Hindlimb muscle (tissue), 1 donor: ENCODE measurements around the gene PFN3. TPM values are rescaled to one million over a fixed set of nuclear protein-coding genes. Genes with fewer than 3 reads are reported as not detected.

Experiments used
- DNase-seq: peaks from one replicate; pipeline ENCODE4 v3.0.0-alpha.2; 2013
- polyA plus RNA-seq: library from polyadenylated mRNA; unstranded; fragments of 120-200 nt; gene quantifications from one replicate; pipeline ENCODE4 v1.2.1, GENCODE V29; 2013; ENCODE audit not compliant: insufficient read length

The PFN3 gene
- polyA plus RNA-seq, 1 donor: not detected

DNA sequence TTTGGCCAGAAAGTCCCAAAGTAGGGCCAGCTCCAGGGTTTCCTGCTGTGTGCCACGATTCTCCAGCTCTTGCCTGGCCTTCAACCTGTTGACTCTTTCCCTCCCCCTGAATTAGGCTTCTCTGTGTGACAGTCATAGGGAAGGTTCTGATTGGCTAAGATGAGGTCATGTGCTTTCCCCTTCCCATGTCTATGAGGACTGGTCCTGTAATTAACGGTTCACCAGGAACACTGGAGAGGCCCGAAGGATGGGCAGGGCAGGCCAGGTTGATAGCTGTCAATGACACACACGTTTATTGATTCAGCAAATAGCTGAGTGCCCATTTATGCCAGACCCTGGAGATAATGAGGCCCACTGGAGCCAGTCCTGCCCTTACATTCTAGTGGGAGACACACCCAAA is 37.2 kb upstream of the PFN3 start:
- DNase-seq: no peak

DNA sequence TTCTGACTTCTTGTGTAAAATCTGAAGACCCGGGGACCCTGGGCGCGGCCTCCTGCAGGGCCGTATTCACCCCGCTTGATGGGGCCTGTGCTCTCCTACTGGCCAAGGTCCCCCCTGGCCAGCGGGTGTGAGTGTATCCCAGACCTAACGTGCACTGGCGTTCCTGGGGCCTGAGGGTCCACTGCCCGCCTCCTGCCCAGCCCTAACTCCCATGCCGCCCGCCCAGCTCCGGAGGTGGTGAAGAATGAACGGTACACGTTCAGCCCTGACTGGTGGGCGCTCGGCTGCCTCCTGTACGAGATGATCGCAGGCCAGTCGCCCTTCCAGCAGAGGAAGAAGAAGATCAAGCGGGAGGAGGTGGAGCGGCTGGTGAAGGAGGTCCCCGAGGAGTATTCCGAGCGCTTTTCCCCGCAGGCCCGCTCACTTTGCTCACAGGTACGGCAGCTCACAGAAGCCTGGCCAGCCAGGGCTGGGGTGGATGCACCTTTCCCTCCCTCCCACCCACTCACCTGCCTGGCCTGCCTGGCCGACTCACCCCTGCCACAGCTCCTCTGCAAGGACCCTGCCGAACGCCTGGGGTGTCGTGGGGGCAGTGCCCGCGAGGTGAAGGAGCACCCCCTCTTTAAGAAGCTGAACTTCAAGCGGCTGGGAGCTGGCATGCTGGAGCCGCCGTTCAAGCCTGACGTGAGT is 35.5 kb upstream of the PFN3 start:
- DNase-seq: no peak

DNA sequence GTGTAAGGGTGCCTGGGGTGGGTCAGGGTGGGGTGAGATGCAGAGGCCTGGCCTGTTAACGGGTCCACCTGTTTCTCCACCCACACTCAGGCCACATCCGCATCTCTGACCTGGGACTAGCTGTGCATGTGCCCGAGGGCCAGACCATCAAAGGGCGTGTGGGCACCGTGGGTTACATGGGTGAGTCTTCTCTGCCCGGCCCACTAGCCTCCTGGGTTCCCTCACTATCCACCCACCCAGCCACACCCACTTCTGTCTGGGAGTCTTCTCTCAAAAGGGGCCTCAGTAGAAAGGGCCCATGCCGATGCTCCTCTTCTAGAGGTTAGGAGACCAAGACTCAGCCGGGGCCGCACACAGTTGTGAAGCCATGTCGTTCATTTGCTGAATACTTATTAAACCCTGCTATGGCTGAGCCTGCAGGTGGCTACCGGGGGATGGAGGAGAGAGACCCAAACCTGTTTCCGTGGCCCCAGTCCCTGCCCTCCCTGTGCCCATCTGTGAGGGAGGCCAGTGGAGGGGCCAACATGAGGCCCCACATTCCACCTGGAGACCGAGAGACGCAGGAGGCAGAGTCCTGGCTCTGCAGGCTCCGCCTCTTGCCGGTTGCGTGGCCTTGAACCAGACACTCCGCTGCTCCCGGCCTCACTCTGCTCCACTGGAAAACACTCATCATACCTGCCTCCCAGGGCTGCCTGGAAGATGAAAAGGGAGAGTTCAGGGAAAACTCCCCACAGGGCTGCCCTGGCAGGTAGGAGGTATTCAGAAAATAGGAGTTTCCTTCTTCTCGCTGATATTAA is 34.7 kb upstream of the PFN3 start:
- no peak for DNase-seq

DNA sequence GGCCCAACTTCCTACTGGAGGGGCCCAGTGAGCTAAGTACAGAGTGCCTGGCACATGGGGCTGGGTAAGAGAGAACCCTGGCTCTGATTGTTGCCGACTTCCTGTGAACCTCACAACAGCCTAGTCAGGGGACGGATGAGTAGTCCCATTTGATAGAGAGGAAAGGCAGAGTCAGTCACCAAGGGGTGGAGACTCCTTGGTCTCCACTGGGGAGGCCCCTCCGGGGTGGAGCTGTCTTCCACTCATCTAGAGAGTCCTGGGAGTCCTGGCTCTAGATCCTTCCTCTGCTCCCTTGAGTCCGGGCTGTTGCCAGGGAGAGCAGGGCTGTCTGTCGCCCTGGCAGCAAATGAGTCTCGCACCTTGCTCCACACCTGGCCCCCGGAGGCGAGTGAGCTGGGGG is 34.0 kb upstream of the PFN3 start:
- DNase-seq: no peak

DNA sequence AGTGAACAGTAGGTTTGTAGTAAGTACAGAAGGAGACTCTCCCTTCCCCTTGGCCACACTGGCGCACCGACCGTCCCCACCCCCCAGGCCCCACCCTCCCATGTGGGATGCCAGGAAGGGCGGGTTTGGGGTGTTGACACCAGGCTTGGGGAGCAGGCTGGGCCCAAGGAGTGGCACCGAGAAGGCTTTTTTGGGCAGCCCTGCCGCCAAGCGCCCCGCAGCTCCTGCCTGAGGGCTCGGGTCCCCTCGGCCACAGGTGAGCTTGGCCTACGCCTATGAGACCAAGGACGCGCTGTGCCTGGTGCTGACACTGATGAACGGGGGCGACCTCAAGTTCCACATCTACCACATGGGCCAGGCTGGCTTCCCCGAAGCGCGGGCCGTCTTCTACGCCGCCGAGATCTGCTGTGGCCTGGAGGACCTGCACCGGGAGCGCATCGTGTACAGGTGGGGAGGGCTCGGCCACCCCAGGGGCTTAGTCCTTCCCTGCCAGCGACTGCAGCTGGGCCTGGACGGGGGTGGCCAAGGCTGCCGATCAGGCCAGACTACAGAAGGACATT is 33.3 kb upstream of the PFN3 start:
- no peak for DNase-seq

DNA sequence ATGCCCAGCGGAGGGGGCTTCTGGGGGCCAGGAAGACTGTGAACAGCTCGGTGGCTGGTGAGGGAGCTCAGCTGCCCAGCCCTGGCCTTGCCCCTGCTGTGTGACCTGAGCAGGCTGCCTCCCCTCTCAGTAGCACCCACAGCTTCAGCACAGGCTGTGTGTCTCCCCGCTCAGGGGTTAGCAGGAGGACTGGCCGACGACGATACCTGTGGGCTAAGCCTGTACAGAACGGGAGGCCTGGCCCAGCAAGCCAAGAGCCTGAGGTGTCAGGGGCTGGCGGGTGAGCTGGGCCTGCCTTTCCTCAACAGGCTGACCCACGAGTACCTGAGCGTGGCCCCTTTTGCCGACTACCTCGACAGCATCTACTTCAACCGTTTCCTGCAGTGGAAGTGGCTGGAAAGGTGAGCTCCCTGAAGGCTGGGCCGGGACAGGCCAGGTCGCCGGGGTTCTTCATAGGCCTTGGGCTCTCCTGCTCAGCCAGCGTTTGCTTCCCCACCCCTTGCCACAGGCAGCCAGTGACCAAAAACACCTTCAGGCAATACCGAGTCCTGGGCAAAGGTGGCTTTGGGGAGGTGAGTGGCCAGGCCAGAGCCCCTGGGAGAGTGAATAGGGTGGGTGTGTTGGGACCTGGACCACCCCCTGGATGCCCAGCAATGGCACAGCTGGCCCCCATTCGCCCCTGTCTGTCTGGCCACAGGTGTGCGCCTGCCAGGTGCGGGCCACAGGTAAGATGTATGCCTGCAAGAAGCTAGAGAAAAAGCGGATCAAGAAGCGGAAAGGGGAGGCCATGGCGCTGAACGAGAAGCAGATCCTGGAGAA is 32.6 kb upstream of the PFN3 start:
- DNase-seq: no peak

DNA sequence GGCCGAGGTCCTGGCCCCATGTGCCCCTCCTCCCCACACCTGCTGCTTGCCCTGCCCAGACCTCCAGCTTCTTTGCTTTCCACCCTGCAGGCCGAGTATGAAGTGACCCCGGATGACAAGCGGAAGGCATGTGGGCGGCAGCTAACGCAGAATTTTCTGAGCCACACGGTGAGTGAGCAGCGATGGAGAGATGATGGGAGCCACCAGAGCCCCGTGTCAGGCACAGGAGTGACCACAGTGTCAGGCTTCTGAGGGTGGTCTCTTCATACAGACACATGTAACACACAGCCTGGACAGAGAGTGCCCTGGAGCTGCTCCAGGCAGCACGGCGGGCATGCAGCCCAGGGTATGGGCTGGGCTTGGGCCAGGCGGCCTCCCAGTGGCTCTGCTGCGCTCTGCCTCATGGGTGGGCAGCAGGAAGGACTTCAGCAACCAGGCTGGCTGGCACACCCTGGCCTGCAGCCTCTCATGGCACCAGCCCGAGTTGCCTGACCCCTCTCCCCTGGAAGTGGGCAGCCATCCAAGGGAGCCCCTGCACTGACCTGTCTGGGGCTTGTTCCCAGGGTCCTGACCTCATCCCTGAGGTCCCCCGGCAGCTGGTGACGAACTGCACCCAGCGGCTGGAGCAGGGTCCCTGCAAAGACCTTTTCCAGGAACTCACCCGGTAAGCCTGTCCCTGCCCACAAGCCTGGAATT is 31.8 kb upstream of the PFN3 start:
- DNase-seq: no peak

DNA sequence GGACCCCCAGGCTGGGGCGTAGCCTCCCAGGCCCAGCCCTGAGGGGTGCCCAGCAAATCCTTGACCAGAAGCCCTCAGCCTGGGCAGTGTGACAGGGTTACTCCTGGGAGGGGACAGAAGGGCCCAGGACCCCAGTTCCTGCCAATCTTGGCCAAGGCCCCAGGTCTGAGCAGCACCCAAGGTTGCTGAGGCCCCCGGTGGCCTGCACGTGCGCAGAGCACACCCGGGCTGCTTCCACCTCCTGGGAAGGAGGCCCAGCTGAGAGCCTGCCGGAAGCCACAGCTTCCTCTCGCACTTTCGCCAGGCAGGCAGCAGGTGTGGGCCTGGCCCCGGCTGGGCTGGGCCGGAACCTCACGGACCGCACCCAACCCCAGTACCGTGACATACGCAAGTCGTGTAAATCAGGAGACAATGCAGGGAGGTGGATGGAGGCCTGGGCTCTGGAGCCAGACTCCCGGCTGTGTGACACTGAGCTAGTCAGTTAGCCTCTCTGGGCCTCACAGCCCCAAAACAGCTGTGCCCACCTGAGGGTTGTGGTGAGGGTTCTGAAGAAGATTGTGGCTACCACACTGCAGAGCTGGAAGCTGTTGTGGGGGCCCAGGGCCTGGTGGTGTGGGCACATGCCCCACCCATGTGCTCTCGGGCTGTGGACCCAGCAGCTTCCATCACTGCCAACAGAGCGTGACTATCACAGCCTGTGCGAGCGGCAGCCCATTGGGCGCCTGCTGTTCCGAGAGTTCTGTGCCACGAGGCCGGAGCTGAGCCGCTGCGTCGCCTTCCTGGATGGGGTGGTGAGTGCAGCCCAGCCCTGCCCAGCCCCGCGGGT is 31.1 kb upstream of the PFN3 start:
- no peak for DNase-seq

DNA sequence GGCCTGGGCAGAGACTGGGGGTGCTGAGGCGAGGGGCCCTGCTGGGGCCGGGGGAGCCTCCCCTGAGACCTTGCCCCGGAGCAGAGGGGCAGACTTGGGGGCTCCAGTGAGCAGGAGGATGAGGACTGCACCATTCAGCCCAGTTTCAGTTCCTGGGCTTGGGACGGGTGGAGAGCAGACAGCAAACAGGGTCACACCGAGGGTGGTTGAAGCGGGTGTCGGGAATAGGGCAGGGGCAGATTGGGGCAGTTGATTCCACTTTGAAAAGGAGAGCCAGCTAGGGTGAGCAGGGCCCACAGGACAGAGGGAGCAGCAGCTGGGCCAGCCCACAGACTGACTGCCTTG is 30.5 kb upstream of the PFN3 start:
- no peak for DNase-seq

DNA sequence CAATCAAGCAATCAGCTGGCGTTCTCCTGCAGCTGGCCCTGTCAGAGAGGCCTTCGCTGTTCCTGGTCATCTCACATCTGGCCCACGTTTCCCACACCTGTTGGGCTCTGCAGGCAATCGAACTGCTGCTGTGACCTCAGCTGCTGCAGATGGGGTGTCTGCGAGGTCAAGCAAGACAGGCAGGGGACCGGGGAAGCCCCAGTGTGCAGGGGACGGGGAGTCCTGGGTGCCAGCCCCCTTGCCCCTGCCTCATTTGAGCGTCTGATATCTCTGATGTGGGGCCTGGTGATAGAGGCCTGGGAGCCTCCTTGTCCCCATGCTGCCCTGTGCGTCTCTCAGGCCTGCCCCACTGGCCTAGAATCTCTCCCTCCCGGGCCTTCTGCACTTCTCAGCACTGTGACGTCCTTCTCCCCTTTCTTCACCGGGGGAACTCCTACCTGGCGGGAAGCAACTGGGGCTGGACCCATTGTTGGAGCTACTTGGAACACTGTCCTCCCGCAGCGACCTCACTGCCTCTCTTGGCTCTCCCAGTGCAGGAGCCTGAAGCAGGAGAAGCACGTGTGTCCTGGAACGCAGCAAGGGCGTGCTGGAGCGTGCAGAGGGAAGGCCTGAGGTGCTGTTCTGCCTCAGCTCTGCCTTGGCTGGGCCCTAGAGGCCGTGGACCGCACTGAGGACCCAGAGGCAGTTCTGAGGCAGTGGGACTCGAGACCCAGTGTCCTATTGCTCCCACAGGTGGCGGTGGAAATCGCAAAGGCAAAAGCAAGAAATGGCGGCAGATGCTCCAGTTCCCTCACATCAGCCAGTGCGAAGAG is 29.9 kb upstream of the PFN3 start:
- no peak for DNase-seq

DNA sequence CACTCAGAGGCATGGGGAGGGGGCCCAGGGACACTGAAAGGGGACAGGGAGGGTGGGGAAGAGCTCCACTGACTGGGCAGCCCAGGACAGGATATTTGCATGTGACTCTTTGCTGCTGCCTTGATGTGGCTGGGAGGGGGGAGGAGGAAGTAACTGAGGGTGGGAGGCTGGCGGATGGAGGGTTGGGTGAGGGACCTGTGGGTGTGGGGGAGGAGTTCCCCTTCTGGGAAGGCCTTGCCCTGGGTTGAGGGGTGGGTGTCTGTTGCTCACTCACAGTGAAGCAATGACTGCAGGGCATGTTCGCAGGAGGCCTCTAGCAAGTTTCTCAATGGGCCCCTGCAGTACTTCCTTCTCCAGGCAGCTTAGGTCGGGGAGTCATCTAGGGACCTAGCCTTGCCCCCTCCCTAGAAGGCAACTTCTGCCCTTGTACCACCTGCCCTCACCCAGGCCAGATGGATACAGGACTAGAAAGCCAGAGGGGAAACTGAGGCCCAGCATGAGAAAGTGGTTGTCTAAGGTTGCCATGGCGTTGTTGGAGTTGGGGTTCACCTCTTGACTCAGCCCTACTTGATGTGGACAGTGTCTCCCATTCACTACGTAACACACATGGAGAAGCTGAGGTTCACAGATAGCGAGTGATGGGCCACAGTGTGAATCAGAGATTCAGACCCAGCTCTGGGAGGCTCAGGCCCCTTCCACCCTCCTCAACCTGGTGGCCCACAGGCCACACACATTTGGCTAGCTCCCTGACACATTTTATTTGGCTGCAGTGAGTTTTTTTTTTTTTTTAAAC is 29.0 kb upstream of the PFN3 start:
- DNase-seq: no peak

DNA sequence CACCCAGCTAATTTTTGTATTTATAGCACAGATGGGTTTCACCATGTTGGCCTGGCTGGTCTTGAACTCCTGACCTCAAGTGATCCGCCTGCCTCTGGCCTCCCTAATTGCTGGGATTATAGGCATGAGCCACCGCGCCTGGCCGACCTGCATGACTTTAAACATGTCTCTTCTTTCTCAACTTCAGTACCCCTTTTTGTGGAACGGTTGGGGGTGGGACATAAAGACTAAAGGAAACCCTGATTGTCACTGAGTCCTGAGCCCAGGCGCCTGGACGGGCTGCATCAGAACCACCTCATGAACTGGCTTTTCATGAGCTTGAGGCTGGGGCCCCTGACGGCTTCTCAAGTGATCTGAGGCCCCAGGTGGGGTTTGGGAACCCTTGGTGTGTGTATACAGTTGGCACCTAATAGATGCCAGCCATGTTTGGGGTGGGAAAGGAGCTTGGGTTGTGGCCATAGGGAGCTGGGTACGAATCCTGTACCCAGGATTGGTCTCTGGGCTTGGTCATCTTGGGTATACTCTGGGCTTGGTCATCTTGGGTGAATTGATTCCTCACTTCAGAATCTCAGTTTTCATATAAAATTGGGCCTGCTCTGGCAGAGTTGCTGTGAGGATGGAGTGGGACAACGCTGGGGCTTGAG is 28.2 kb upstream of the PFN3 start:
- DNase-seq: no peak

DNA sequence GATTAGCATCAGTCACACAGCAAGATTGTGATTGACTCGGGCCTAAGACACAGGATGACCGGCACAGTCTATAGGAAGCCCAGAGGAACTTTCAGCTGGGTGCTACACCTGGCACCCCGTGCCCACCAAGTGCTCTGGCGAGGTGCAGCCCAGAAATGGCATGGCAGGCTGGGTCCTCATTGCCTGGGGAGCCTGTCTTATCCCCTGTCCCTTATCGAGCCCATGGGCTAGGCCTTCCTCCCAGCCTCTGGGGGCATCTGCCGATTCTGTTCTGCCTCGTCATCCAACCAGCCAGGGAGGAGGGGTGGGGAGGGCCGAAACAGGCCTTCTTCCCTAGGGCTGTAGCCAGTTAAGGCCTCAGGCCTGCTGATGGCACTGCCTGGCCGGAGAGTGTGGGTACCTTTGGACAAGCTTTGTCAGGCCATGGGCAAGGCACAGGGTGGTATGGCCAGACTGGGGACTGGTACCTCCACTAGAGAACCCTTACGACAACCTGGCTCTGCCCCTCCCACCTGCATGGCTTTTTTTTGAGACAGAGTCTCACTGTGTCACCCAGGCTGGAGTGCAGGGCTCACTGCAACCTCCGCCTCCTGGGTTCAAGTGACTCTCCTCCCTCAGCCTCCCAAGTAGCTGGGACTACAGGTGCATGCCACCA is 27.6 kb upstream of the PFN3 start:
- DNase-seq: no peak

DNA sequence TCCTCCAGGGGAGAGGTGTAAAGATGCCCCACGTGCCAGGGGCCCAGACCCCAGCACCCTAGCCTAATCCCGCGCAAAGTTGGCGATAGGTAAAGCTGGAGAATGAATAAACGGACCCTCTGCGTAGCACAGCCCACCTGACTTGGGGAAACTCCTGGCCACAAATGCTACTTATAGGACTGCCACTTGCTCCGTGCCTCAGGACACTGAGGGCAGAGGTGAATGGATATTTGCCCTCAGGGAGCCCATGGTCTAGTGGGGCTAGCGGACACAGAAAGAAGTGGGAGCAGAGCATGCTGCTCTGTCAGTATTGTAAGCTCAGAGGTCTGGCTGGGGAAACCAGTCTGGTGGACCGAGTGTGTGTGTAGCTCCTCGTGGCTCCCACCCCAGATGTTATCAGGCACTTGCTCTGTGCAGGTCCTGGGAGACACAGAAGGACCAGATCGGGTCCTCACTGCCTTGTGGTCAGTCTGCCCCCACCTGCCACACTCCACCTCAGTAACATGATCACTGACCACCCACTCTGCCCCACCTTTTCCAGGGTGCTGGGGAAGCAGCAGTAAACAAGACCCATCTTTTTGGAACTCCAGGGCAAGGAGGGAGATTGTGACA is 26.9 kb upstream of the PFN3 start:
- DNase-seq: no peak

DNA sequence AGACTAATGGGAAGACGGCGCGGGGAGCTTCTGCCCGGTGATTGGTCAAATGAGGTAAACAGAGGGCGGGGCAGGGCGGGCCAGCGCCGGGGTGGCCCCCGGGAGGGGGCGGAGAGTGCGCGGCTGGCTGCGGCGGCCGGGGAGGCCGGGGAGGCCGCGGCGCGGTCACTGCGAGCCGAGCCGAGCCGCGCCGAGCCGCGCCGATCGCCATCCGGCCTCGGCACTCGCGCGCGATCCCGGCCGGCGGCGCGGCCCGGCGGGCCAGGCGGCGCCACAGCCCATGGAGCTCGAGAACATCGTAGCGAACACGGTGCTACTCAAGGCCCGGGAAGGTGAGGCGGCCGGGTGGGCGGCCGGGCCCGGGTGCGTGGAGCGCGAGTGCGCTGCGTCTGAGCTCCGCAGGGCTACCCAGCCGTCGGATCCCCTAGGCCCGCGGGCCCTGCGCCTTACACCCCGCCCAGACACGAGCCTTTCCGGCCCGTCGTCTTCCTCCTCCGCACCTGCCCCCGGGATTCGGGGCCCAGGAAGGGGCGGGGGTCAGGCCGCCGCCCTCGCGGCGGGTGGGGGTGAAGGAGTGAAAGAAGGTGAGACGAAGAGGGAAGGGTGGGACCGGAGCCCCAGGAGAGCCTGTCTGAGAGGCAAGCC is 26.2 kb upstream of the PFN3 start, which contains the start of gene GRK6:
TSS of gene GRK6 (plus strand) at position 111 of the 645 bp plus-strand sequence. CDS start at position 281, 170 bp downstream.
- DNase-seq: peak; percentile 58

DNA sequence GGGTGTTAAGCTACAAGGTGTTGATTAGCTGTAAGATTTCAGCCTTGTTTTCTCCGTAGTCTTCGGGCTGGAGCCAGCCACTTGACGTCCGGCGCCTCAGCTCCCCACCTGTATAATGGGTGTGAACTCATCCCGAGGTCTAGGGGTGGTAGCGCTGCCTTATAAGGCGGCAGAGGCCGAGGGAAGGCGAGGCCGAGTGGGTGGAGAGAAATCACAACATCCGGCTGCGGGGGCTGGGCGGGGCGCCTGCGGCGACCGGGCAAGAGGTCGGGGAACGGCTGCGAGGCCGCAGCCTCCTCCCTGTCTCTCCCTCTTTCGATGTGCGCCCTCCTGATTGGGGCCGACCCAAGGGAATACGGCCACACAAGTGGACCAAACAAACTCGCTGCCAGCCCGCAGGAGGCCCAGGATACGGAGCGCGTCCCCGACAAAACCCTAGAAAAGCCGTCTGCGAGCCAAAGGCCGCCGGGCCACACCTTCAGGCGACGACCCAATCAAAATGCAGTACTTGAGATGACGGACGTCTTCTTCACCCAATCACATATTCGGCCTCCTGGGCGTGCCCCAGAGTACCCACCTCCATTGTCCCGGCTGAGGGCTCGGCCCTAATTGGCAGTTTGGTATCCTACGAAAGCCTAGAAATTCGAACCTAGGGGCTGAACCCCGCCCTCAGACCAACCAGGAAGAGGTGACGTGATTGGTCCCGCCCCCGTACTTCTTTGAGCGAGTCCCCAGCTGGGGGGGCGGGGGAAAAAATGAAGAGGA is 25.5 kb upstream of the PFN3 start:
- DNase-seq: peak; percentile 100
